GM18951 (cell line): ENCODE results near the gene ZBTB49.

ENCODE experiments used
- POLR2A ChIP-seq: IDR thresholded peaks from 4 replicates; pipeline ENCODE4 v1.6.1; 2011; ENCODE audit warnings: mild to moderate bottlenecking; ENCODE audit not compliant: insufficient read length, insufficient read depth; ENCODE audit errors: extremely low read depth
- in situ Hi-C: fragments of 300-500 bp; cut with MboI; formaldehyde crosslinking; loops from one replicate; pipeline ENCODE4 v1.12.0; 2022; ENCODE audit warnings: low sequenced_read_pairs, mixed read lengths, inconsistent platforms; ENCODE audit not compliant: unreplicated experiment

ZBTB49 gene

GRCh38 chr4:4296283-4296846 is 6.3 kb downstream of the ZBTB49 start:
- in situ Hi-C loops, result no loop called here
- no peak for TF ChIP-seq POLR2A

- no peak for TF ChIP-seq POLR2A
- in situ Hi-C loops, result no loop called here
These were observed 9.0 kb downstream of the ZBTB49 start for GRCh38 chr4:4299006-4299405.

GRCh38 chr4:4302001-4302400 is 11.9 kb downstream of the ZBTB49 start:
- in situ Hi-C loops, result no loop called here
- TF ChIP-seq POLR2A, result no peak

- TF ChIP-seq POLR2A, result no peak
- in situ Hi-C loops, result no loop called here
These were observed 12.4 kb downstream of the ZBTB49 start for GRCh38 chr4:4302416-4302815.

- in situ Hi-C loops, result no loop called here
- no peak for TF ChIP-seq POLR2A
These were observed 16.9 kb downstream of the ZBTB49 start for GRCh38 chr4:4306920-4307319.

GRCh38 chr4:4308800-4309441 is 18.9 kb downstream of the ZBTB49 start:
- in situ Hi-C loops, result no loop called here
- no peak for TF ChIP-seq POLR2A

- in situ Hi-C loops, result no loop called here
- TF ChIP-seq POLR2A, result no peak
These were observed 21.1 kb downstream of the ZBTB49 start for GRCh38 chr4:4311193-4311592.

- no peak for TF ChIP-seq POLR2A
- in situ Hi-C loops, result no loop called here
These were observed 25.6 kb downstream of the ZBTB49 start for GRCh38 chr4:4315461-4316149.

- no peak for TF ChIP-seq POLR2A
- in situ Hi-C loops, result no loop called here
These were observed 26.1 kb downstream of the ZBTB49 start for GRCh38 chr4:4316150-4316495.

GRCh38 chr4:4317496-4318232 is 27.6 kb downstream of the ZBTB49 start:
- in situ Hi-C loops, result no loop called here
- TF ChIP-seq POLR2A, result no peak

GRCh38 chr4:4320528-4320927 is 30.5 kb downstream of the ZBTB49 start:
- no peak for TF ChIP-seq POLR2A
- in situ Hi-C loops, result no loop called here

- in situ Hi-C loops, result no loop called here
- no peak for TF ChIP-seq POLR2A
These were observed 31.1 kb downstream of the ZBTB49 start for GRCh38 chr4:4320951-4321714.
